ENCODE data around the gene ERCC5.

The ERCC5 gene

DNA sequence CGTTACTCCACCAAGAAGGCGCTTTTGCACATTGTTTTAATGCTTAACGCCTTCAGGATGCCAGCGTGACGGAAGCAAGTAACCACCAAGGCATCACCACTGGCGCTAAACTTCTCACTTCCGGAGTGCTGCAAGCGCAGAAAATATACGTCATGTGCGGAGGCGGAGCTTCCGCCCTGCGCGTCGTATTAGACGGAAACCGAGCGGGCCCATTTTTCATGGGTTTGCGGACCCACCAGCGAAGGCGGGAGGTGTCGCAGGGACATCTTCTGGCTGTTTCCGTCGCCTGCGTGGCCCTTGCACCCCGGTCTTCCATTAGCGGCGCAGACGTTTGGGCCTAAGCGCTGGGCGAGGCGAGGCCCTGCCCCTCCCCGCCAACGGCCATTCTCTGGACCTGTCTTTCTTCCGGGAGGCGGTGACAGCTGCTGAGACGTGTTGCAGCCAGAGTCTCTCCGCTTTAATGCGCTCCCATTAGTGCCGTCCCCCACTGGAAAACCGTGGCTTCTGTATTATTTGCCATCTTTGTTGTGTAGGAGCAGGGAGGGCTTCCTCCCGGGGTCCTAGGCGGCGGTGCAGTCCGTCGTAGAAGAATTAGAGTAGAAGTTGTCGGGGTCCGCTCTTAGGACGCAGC lies at the start of gene ERCC5:
Gene ERCC5 (plus strand): TSS at position 403 of the 631 bp plus-strand sequence. CDS start 235 bp downstream, outside the sequence.
- ATAC-seq, result peak; percentile 85 to 90

- ATAC-seq, result peak; percentile 86 to 87
Measured at GRCh38 chr13:102798581-102799425, 47.0 kb upstream of the ERCC5 start, which contains the start of the genes BIVM and POGLUT2. Gene BIVM, plus strand, starts transcription at chr13:102799119. Its CDS starts 8,149 bp downstream, at chr13:102807268. Gene POGLUT2, minus strand, starts transcription at chr13:102798976. Its CDS starts 306 bp downstream, at chr13:102798670.

GRCh38 chr13:102799426-102800144 lies 46.2 kb upstream of the ERCC5 start:
- ATAC-seq, result peak in 1 of 2 donors; percentile 1

DNA sequence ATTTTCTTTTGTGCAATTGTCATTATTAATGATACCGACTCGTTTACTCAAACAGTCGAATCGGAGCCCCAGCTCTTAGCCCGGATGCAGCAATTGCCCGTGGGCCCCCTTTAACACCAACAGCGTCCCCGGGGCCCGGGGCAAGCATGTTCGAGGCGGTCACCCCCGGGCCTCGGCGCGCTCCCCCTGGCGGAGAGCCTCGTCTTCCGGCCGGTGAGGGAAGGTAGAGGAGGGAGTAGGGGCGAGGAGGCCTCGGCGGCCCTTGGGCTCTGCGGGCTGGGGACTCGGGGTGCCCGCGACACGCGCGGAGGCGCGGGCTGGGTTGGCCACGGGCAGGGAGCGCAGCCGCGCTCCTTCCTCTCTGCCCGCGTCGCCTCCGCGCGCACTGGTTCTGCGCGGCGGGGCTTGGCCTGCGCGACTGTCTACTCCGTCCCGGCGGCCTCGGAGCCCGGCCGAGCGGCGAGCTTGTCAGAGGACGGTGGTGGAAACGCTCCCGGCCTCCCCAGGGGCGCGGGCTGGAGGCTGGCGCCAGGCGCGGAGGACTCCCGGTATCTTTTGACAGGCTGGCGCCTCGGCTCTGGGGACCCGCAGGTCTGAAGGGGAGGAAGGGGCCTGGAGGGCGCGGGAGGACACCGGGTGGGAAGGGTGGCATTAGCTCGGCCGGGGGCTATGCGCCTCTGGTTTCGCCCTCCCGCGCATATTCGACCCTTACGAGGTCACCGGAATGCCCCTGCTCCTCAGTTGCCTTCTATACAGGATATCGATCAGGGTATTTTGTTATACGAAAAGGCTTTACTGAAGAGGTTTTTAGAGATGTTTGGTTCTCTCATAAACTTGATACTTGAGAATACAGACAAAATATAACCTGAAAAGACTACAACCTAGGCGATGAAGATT lies 45.4 kb upstream of the ERCC5 start:
- peak; percentile 85 for ATAC-seq

DNA sequence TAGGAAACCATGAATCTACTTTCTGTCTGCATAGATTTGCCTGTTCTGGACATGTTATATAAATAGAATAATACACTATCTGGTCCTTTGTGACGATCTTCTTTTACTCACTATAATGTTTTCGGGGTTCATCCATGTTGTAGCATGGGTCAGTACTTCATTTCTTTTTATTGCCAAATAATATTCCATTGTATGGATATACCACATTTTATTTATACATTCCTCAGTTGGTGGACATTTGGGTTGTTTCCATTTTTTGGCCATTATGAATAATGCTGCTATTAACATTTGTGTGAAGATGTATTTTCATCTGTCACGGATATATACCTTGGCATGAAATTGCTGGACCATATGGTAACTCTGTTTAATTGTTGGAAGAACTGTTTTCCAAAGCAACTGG lies 40.2 kb upstream of the ERCC5 start:
- ATAC-seq, result no peak

GRCh38 chr13:102807699-102808098 lies 38.1 kb upstream of the ERCC5 start:
- no peak for ATAC-seq

GRCh38 chr13:102812611-102813287 lies 33.1 kb upstream of the ERCC5 start:
- no peak for ATAC-seq

GRCh38 chr13:102814025-102814607 lies 31.7 kb upstream of the ERCC5 start:
- no peak for ATAC-seq

DNA sequence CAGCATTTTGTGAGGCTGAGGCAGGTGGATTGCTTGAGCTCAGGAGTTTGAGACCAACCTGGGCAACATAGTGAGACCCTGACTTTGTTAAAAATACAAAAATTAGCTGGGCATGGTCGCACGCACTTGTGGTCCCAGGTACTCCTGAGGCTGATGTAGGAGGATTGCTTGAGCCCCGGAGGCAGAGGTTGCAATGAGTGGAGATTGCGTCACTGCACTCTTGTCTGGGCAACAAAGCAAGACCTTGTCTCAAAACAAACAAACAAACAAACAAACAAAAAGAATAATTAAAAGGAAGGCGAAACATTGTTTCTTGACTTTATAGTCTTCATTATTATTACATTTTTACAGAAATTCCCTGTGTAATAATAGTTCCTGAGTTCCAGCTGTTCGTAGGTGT lies 31.0 kb upstream of the ERCC5 start:
- ATAC-seq, result no peak

DNA sequence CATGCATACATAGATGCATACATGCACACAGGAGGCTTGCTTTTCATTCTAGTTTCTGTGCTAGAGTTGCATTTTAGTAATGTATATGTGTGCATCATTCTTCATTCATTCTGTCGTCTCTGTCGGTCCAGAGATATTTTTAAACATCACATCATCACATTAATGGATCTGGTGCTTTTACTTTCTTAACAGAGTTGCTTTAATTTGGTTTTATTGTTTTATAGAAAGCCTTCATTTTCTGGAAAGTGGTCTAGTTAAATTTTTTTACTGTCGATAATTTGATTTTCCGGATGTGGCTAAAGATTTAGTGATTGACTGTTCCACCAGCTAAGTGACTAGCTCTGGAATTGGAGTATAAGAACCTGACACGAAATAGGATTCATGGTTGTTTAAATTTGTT lies 30.0 kb upstream of the ERCC5 start:
- ATAC-seq, result no peak

DNA sequence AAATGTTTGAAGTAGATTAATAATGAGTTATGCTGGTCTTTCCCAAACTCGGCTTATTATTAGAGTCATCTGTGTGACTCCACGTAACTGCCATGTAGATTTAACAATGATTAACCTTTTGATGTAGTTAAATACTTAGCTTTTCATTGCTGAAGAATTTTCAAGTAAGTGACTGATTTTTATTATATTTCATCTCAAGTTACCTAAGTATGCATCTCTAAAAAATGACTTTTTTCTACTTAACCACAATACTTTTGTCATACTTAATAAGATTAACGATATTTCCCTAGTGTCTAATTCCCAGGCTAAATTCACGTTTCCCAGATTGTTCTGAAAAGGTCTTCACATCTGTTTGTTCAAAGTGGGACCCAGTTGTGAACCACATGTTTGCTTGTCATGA lies 29.1 kb upstream of the ERCC5 start:
- no peak for ATAC-seq

- ATAC-seq, result no peak
Measured at GRCh38 chr13:102817241-102817640, 28.6 kb upstream of the ERCC5 start.

- ATAC-seq, result no peak
Measured at GRCh38 chr13:102817907-102818306, 27.9 kb upstream of the ERCC5 start.

- no peak for ATAC-seq
Measured at GRCh38 chr13:102825400-102825799, 20.4 kb upstream of the ERCC5 start.

- no peak for ATAC-seq
Measured at GRCh38 chr13:102825921-102826706, 19.7 kb upstream of the ERCC5 start.

- ATAC-seq, result no peak
Measured at GRCh38 chr13:102830646-102831045, 15.2 kb upstream of the ERCC5 start.

DNA sequence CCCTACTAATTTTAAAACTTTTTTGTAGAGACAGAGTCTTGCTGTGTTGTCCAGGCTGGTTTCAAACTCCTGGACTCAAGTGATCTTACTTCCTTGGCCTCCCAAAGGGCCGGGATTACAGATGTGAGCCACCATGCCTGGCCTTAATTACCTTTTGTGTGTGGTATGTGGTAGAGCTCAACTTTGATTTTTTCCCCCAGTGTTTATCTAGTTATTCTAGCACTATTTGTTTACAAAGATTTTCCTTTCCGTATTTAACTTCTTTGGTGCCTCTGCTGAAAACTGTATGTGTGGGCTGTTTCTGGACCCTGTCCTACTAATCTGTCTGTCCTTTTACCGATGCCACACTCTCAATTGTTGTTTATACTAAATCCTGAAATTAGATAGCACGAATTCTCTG lies 9.4 kb upstream of the ERCC5 start:
- ATAC-seq, result no peak

DNA sequence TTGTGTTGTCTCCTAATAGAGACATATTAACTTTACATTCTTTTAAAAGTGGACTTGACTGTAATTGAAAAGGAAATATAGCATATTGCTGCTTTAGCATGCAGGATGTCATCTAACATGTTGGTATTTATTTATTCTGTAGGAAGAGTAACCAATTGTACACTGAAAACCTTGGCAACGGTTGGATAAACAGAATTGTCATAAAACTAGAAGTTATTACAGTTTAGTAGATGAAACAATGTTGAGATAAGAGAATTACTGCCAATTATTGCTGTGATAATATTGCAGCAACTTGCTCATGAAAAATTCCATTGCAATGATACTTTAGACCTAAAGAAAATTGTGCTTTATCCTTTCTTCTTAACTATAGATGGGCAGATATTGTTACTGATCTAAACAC lies 7.6 kb upstream of the ERCC5 start:
- ATAC-seq, result no peak

DNA sequence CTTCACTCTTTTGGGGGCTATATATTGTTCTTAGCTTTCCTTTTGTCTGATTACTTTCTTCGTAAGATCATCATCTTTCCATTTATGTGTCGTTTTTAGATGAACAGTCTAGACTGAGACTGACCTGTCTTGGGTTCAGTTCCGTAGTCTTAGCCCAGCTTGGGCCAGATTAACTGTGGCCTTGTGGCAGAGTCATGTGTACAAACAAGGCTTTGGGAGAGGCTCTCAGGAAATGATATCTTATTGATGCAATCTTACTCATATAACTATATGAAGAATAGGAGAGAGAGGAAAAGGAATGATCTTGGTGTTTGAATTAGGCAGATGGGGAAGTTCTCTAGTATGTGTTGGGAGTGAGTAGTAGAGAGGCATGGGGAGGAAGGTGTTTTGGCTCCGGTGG lies 6.8 kb upstream of the ERCC5 start:
- ATAC-seq, result no peak

DNA sequence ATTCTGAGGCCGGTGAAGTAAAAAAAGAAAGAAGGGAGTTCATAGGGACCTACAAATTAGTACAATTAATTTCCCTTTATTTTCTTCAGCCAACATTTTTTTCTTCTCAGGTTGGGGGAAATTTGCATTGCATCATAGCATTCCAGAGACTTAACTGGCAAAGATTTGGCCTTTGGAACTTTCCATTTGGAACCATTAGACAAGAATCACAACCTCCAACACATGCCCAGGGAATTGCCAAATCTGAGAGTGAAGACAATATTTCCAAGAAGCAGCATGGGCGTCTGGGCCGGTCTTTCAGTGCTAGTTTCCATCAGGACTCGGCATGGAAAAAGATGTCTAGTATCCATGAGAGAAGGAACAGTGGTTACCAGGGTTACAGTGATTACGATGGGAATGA lies 6.4 kb upstream of the ERCC5 start:
- ATAC-seq, result no peak

- ATAC-seq, result peak; percentile 14 to 19
Measured at GRCh38 chr13:102845289-102845629, 573 bp upstream of the ERCC5 start.

All from activated CD4-positive, CD25-positive, alpha-beta regulatory T cell treated with anti-CD3 and anti-CD28 coated beads, Interleukin-2, amount 50 U/mL, for 24 hours (primary cell).